GM19455 (cell line): Measurements from ENCODE around the gene ERGIC1.
A peak's percentile ranks its signal among the peaks of the same experiment; 100 is the strongest.
"Not testable (repeated sequence)": the region's sequence is repeated elsewhere in the genome, so short reads cannot be mapped to it uniquely, and the experiment has no call there.

ENCODE experiments used
- ATAC-seq: cut with Tn5 transposase; IDR thresholded peaks from one replicate; pipeline ENCODE4 v1.9.1; 2021; ENCODE audit not compliant: unreplicated experiment

ERGIC1 gene

DNA sequence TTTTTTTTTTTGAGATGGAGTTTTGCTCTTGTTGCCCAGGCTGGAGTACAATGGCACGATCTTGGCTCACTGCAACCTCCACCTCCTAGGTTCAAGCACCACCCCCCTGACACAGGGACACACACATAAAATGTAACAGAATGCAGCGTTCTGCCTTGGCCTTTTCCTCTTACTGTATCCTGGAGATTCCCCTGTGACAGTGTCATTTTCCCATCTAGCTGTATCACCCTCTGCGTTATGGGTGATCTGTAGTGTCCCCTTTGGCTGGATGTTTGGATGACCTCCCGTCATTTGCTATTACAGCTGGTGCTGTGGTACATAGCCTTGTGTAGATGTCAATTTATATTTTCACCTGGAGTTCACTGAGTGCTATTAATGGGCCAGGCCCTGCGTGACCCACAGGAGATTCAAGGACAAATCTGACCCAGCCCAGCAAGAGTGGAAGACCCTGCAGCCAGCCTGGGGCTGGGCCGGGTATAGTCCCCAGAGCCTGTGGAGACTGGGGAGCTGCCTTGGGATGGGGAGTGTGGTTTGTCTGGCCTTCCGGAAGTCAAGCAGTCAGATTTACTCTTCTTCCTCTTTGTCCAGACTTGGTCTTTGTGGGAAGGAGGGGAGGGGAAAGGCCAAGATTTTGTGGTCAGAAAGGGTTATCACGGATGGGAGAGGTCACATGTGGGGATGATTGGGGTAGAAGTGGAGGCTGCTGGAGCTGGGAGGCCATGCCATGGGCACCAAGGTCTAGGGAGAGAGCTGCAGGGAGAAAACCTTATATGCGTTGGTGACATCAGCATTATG is 43.6 kb downstream of the ERGIC1 start:
- no peak for ATAC-seq

DNA sequence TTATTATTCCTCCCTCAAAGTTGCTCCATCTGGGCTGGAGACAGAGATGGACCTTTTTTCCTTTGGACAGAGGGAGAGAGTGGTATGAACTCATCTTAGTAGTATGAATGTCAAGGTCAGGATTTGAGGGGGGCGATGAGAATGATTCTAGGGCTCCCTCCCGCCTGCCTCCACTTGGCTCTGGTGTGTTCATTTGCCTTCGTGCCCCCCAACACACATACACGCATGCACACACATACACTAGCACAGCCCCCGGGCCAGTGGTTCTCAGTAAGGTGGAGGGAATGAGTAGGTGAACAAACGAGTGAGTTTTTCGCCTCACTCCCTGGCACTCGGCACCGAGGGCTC is 44.5 kb downstream of the ERGIC1 start:
- ATAC-seq, result no peak

DNA sequence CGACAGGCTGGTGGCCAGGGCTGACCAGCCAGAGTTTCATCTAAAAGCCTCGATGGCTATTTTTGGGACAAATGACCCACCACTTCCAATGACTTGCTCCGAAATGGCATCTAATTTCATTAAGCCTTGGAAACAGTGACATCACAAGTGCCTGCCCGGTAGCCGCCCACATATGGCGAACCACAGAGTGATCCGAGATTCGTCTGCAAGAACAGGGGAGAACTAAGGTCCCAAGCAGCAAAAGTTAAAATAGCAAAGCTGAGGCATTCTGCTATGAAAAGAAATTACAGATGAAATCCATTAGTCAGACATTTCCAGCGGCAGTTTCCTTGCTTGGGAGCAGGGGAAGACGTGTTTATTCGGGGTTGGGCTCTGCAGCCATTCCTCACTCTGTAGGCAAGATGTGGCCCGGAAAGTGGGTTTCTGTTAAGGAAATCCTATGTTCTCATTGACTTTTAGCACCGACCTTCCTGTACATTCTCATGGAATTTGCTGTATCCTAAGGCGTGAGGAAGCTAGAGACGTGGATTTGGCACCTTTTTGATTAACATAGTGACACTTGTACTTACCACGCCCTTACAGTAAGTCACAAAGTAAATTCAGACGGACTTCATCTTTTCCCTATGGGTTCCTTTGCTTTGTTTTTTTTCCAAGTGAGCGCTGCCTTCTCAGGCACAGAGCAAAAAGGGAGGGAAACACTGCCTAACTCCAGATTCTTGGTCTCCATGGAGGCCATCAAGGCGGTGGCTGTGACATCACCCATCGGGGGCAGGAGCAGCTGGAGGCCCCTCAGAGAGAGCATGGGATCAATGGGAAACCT is 45.1 kb downstream of the ERGIC1 start:
- ATAC-seq, result no peak

DNA sequence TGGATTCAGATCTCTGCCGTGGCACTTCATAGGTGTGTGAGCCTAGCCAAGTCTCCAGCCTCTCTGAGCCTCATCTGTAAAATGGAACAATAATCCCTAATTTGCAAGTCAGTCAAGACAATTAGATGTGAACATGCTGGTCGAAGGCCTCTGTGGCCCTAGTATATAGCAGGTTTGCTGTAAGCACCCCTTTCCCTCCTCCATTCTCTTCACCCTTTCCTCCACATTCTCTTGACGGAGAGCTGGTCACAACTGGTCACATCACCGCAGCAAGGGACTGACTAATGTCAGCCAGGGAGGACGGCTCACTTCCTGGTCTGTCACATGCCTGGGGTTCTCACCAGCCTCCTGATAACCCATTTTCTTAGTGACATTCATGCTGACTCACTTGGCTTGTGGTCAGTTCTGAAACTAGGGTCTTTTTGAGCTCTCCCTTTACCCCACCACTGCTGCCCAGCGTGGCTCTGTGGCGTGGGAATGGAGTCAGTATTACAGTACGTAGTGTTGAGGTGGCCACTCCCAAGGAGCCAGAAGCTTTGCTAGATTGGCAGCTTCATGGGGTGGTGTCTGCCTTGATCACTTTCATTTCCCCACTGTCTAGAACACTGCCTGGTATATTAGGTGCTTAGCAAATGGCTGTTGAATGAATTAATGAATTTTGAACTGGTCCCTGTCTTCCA is 47.8 kb downstream of the ERGIC1 start:
- peak; percentile 69 for ATAC-seq

DNA sequence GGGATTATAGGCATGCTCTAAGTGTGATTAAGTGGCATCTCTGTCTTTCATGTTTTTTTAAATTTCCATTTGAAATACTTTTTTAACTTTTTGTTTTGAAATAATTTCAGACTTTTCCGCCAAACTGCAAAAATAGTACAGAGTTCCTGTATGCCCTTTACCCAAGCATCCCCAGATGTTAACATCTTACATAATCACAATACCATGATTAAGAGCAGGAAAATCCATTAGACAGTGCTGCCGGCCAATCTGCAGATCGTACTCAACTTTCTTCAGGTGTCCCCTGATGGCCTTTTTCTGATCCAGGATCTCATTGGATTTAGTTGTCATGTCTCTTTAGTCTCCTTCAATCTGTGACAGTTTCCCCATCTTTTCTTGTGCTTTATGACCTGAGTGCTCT is 49.0 kb downstream of the ERGIC1 start:
- ATAC-seq, result no peak

DNA sequence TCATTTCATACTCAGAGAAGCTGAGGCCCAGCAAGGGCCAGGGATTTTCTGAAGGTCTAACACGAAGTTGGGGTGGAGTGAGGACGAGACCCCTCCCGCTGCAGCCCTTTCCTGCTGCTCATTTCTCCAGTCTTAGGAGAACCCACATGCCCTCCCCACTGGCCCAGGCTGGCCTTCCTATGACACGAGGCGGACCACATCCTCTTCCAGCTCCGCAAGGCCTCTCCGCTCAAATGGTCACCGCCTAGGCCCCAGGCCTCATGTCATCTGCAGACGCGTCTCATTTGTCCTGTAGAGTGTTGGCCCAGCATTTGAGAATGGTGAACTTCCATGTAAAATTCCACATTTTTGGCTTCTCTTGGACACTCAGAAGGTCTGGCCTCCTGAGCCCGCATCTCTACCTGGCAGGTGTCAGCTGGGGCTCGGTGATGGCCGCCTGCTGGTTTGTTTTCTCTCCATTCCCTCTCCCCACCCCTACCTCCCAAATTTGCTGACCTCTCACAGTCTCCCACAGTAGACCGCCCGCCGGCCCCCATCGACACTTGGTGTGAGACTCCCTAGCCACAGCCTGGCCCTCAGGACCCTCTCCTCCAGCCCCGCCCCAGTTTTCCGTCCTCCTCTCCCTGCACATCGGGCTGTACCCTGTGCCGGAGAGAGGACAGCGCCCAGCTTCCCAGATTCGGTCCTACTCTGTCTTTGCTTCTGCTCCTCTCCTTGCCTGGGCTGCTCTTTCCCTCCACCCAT is 51.7 kb downstream of the ERGIC1 start:
- no peak for ATAC-seq

DNA sequence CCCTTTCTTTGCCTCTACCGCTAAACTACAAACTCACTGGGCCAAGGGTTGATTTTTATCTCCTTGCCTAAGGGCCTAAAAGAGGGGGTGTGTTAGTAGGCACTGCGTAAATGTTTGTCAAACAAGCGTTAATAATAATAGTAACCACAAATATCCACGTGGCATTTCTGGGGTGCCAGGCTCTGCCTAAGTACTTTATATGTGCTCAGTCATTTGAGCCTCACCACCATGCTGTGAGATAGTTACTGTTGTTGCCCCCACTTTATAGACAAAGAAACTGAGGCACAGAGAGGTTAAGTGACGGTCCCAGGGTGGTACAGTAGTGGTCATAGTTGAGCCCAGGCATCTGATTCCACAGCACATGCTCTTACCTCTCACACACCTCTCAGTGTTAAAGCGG is 52.4 kb downstream of the ERGIC1 start:
- ATAC-seq, result no peak

DNA sequence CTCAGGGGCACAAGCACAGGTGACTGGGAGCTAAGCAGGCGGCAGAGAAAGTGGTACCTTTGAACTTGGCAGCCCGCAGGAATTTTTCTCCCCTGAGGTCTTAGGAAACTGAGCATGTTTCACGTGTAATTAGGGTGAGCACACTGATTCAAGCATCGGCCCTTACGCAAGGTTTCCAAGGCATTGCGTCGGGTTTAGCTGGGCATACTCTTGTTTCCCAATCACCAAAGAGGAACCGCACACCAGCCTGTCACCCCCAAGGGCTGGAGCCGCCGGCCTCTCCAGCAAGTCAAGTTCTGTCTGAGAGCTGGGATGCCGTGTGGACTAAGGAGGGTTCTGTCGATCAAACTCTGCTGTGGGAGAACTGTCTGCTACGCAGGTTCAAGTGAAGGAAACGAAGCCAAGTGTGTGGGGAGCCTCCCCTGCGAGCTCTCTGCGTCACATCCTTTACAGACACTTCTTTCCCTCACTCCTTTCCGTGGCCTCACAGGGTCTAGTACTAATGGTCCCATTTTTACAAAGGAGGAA is 53.0 kb downstream of the ERGIC1 start:
- ATAC-seq, result no peak

DNA sequence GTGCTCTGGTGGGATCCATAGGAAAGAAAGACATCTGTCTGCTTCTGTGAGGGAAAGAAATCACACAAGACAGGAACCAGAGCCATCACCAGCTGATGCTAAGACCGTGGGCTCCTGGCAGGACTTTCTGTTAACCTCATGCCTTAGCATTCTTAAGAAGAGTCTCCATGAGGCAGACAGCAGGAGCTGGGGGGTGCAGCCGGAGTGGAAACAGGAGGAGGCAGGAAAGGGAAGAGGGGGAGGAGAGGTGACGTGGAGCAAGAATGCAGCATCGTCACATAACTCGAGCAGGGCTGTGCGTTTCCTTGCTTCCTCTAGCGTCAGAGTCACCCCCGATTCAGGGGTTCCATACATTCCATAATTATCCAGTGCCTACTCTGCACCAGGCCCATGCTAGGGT is 53.6 kb downstream of the ERGIC1 start:
- ATAC-seq, result no peak

DNA sequence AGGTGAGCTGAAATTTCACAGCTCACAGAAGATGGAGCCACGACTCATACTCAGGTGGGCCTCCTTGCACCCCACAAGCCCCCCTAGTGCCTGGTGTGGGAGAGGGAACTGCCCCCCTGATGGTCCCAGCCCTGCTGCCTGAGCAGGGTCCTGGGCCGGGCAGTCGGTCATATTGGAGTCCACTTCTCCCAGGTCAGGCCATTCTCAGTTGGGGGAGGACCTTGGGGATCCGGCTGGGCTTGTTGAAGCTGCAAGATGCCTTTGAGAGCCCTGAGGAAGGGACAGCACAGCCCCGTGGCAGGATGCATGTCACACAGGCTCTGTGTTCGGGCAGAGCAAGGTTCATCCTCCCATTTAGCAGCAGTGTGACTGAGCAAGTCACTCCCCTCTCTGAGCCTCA is 56.6 kb downstream of the ERGIC1 start:
- ATAC-seq, result no peak

DNA sequence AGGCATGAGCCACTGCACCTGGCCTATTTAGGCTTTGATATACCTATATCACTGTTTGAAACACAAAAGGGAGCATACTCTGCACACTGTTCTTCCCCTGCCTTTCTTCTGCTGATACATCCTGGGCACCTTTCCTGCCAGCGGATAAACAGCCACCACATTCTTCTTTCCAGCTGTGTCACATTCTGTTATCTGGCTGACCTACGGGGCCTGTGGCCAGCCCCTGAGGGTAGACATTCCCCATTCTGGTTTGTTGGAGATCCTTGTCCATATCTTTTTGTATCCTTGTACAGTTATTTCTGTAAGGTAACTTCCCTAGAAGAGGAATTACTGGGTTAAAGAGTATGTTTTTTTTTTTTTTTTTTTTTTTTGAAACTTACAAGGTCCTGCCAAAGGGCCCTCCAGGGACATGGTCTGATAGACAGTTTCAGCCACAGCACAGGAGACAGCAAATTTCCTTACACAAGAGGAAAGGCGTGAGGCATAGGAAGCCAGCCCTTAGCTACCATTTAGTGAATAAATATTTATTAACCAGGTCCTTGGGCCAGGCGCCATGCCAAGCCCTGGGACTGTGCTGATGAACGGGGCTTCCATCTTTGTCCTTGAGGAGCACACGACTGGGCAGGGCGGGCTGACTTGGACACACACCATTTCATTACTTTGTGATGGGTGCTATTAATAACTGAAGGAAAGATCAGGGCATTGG is 57.8 kb downstream of the ERGIC1 start:
- ATAC-seq, result no peak

DNA sequence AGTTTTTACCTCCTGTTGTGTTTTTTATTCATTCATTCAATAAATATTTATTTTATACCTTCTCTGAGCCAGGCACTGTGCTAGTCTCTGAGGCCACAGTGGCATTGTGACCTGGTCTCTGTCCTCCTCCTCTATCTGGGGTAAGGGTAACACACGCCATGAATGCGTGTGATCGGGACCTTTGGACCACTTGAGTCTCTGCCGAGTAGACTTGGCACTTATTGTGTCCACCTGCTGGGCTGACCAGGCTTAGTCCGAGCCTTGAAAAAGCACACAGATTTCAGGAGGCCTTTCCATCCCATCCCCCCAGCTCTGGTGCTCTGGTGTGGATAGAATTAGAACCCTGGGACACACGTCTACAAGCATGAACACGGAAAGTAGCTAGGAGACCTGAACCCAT is 58.7 kb downstream of the ERGIC1 start:
- no peak for ATAC-seq

DNA sequence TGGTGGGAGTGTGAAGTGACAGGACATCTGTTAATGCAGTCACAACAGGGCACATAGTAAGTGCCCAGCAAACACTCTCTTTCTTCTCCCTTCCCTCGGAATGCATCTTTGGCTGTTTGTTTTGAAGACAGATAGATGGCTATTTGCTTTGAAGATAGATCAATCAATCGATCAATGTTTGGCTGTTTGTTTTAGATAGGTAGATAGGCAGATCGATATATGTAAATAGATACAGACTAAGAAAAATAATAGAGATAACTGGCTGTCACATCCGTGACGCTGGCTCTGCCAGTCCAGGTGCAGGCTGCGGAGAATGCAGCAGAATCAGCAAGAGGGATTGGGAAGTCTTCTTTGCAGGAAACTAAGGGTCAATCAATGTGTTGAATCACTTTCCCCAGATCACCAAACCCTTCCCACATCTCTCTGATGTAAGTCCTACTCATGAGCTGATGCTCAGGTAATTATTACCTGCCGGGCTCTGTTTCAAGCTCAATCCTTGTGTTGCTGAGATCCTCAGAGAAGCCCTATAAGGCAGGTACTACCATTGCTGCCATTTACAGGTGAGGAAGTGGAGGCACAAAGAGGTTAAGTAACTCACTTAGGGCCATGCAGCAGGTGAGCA is 60.8 kb downstream of the ERGIC1 start:
- ATAC-seq, result no peak

DNA sequence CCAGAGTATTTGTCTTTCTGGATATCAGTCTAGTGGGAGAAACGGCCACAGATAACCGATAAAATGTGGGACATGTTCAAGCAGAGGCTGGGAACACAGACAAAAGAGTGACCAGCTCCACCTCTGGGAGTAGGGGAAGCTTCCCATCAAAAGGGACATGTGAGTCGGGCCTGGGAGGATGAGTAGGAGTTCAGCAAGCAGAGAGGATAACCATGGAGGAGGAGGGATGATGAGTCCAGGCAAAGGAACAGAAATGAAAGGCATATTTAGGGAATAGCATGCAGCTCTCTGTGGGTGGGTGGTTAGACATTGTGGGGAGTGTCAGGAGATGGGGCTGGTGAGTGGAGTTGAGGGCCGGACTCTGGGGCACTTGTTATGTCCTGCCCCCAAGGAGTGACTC is 61.5 kb downstream of the ERGIC1 start:
- ATAC-seq, result no peak

DNA sequence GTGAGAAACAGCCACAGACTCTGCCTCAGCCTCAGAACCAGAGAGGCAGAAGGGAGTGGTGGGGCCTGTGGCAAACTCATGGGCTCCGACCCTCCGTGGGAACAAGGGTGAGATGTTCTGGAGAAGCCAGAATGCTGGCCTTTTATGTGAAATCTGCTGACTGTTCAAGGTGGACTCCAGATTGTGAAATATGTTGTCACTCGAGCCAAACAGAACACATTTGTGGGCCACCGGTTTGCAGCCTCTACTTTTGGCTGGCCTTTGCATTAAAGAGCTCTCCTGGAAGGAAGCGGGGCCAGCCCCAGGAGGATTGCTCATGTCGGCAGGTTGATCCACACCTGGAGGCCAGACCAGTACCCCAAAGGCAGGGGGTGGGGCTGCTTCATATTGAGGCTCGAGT is 62.4 kb downstream of the ERGIC1 start:
- ATAC-seq, result no peak

DNA sequence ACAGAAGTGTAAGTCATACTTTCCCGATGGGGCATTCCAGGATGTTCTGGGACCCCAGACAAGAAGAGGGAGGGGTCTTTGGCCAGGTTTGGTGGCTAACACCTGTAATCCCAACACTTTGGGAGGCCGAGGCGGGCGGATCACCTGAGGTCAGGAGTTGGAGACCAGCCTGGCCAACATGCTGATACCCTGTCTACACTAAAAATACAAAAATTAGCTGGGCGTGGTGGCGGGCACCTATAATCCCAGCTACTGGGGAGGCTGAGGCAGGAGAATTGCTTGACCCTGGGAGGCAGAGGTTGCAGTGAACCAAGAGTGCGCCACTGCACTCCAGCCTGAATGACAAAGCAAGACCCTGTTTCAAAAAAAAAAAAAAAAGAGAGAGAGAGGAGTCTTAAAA is 63.0 kb downstream of the ERGIC1 start:
- ATAC-seq, result not testable (repeated sequence)

DNA sequence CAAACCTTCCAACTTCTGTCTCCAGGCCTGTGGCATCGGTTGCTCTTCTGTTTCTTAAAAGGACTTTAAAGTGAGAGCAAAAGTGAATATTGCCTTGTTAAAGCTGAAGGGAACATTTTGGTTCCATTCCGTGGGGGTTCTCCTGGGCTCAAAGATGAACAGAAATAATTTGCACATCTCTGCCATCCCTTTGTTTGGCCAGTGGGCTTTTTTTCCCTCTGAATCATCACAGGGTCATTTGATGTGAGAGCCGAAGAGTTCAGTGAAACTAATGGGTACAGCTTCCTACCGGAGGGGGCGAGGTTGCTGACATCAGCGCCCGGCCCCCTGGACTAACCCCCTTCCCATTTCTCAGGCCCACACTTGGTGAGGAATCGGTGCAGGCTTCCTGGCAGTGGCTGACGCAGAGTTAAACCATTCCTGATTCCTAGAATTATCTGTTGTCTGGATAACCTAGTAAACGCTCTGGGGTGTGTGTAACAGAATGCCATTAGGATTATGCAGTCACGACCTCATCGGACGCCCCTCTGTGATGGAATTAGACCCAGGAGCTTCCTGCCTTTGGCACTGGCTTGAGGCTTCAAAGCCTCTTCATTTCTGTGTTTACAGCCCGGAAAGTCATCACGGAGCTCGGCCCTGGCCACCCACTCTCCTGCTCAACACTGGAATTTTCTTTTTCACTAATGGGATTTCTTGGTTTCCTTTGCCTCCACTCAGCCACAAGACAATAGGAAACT is 63.6 kb downstream of the ERGIC1 start:
- ATAC-seq, result no peak

DNA sequence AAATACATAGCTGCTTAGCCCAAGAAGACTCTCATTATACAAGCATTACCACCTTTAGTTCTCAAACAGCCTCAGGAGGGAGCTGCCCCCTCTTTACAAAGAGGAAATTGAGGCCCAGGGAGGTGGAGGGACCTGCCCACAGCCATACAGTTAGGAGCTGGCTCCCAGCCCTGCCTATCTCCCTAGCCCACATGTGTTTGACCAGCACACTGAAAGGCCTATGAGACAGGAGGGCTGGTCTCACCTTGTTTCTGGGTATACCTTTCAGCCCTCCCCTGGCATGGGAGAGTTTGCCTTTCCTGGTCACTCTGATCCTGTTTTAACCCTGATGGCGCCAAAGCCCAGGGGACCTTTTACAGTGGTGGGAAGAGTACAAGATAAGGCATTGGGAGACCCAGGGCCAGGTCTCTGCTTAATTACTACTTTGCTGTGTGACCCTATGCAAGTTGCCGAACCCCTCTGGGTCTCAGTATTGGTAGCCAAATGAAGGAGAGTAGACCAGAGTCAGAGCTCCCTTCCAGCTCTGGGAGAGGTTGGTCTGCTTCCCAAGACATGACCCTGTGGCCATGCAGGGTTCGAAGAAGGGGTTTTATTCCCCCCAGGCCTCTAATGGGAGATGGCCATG is 64.3 kb downstream of the ERGIC1 start:
- no peak for ATAC-seq

DNA sequence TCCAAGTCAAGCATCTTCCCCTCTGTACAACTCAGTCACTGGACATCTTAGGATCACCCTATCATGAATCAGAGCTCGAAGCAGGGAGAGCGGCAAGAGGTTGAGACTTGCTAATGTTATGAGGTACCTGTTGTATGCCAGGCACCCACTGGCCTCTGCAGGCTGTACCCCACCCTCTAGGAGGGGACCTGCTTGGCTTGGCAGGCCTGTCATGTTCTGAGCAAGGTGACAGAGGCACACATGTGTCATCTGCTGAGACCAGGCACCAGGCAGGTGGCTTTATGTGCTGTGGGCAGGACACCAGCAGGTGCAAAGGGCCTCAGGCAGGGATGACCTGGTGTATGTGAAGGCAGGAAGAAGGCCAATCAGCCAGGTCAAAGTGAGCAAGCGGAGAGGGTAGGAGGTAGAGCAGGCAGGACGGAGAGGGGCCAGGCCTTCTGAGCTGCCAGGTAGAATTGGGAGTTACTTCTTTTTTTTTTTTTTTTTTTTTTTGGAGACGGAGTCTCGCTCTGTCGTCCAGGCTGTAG is 64.9 kb downstream of the ERGIC1 start:
- ATAC-seq, result no peak
